ENCODE data around the gene VIL1.

The VIL1 gene

DNA sequence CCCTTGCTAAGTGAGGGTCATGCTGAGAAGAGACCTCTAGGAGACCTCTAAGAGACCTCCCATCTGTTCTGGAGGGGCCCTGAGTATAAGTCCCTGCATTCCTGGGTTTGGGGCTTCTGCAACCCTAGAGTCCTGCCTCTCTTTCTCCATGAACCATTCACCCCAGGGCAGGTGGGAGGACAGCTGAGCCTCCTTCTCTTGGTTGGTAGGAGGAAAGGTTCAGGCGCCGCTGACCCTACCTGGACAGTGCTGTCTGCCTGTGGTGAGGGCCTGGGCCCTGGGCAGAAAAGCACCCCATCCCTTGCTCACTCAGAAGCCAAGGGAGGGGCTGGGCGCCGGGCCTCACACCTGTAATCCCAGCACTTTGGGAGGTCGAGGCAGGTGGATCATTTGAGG lies 604 bp upstream of the VIL1 start:
- Histone ChIP-seq H3K9ac (ENCODE audit: low read depth, low read length) (no peak overlapping the region), H3K27me3 (ENCODE audit: control insufficient read depth, insufficient read depth, low read length) (no peaks in the 10 kb centered on the region), H3K36me3 (ENCODE audit: control insufficient read depth, insufficient read depth, low read length) (no peaks in the 10 kb centered on the region), H3K9me3 (ENCODE audit: control insufficient read depth, insufficient read depth, low read length) (no peaks in the 10 kb centered on the region), H3K4me1 (ENCODE audit: control insufficient read depth, insufficient read depth, low read length) (peaks cover 16% of the 10 kb centered on the region), H3K4me3 (ENCODE audit: low read depth, low read length) (no peak overlapping the region), H3K27ac (ENCODE audit: low read depth, low read length) (no peak overlapping the region)

DNA sequence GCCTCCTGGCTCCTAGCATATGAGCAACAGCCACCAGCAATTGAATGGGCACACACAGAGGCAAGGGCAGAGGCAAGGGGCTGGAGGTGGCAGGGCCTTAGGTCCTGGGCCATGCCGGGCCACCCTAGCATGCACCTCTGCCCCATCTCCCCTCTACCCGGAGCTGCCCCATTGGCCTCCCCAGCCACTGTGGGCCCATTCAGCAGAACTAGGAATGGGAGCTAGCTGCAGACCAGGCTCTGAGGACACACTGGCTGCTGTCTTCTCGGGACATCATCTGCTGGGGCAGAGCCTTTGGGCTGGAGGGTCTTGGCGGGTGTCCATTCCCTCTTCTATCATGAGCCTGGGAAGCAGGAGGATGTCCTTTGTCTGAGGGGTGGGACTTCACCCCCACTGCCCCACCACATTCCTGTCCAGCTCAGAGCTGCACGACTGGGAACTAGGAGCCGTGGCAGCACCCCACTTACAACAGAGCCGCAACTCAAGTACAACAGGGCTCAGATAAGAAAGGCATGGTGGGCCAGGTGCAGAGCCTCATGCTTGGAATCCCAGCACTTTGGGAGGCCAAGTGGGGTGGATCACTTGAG lies 800 bp downstream of the VIL1 start:
- Histone ChIP-seq H3K9ac (ENCODE audit: low read depth, low read length) (no peak overlapping the region), H3K4me1 (ENCODE audit: control insufficient read depth, insufficient read depth, low read length) (peaks cover 16% of the 10 kb centered on the region), H3K9me3 (ENCODE audit: control insufficient read depth, insufficient read depth, low read length) (no peaks in the 10 kb centered on the region), H3K27me3 (ENCODE audit: control insufficient read depth, insufficient read depth, low read length) (no peaks in the 10 kb centered on the region), H3K36me3 (ENCODE audit: control insufficient read depth, insufficient read depth, low read length) (no peaks in the 10 kb centered on the region), H3K27ac (ENCODE audit: low read depth, low read length) (no peak overlapping the region), H3K4me3 (ENCODE audit: low read depth, low read length) (no peak overlapping the region)

DNA sequence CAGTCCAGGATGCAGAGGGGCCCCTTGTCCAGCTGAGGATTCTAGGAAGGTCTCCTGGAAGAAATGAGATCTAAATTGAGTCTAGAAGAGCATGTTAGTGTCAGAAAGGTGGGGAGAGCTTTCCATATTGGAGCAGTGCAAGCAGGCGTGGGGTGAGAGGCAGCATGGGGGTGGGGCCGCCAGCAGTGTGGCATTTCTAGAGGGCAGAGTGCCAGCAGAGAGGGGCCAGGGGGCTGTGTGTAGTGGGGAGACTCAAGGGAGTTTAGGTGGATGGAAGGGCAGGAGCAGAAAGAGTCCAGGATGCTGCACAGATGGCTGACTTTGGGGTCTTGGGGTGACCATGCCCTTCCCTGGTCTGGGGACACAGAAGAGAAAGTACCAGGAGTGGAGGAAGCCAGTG lies 2.1 kb downstream of the VIL1 start:
- peaks cover 16% of the 10 kb centered on the region for H3K4me1 ChIP-seq (ENCODE audit: control insufficient read depth, insufficient read depth, low read length)

DNA sequence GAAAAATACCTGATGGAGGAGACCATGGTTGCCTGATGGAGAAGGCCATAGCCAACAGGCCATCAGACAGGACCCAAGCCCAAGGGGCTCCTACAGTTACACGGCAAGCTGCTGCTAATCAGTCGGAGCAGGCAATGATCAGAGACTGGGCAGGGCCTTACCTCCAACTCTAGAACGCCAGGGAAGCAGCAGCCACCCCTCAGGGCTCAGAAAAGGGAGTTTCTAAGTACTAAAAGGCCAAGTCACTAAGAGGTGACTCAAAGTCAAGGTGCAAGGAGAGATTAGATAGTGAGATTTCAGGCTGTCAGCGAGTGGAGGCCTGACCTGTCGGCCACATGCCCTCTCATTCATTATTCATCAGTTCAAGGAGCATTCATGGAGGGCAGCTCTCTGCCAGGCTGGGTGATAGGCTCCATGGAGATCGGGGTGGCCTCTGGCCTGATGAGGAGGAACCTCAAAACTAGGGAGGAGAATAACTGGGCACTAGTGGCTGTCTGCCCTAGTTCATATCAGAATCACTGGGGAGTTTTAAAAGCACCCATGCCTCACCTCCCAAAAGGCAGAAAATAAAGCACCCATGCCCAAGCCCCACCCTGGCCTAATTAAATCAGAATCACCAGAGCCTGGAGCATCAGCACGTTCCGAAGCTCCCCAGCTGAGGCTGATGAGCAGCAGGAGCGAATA lies 3.6 kb downstream of the VIL1 start:
- Histone ChIP-seq H3K9me3 (ENCODE audit: control insufficient read depth, insufficient read depth, low read length) (no peaks in the 10 kb centered on the region), H3K27ac (ENCODE audit: low read depth, low read length) (no peak overlapping the region), H3K36me3 (ENCODE audit: control insufficient read depth, insufficient read depth, low read length) (no peaks in the 10 kb centered on the region), H3K4me1 (ENCODE audit: control insufficient read depth, insufficient read depth, low read length) (peaks cover 16% of the 10 kb centered on the region), H3K27me3 (ENCODE audit: control insufficient read depth, insufficient read depth, low read length) (no peaks in the 10 kb centered on the region), H3K4me3 (ENCODE audit: low read depth, low read length) (no peak overlapping the region), H3K9ac (ENCODE audit: low read depth, low read length) (no peak overlapping the region)

More for the DNA sequence above, 2.1 kb downstream of the VIL1 start:
- H3K27me3 ChIP-seq (ENCODE audit: control insufficient read depth, insufficient read depth, low read length) = no peaks in the 10 kb centered on the region
- H3K4me3 ChIP-seq (ENCODE audit: low read depth, low read length) = no peak overlapping the region
- H3K36me3 ChIP-seq (ENCODE audit: control insufficient read depth, insufficient read depth, low read length) = no peaks in the 10 kb centered on the region
- no peak overlapping the region for H3K9ac ChIP-seq (ENCODE audit: low read depth, low read length)
- no peaks in the 10 kb centered on the region for H3K9me3 ChIP-seq (ENCODE audit: control insufficient read depth, insufficient read depth, low read length)
- H3K27ac ChIP-seq (ENCODE audit: low read depth, low read length) = no peak overlapping the region

DNA sequence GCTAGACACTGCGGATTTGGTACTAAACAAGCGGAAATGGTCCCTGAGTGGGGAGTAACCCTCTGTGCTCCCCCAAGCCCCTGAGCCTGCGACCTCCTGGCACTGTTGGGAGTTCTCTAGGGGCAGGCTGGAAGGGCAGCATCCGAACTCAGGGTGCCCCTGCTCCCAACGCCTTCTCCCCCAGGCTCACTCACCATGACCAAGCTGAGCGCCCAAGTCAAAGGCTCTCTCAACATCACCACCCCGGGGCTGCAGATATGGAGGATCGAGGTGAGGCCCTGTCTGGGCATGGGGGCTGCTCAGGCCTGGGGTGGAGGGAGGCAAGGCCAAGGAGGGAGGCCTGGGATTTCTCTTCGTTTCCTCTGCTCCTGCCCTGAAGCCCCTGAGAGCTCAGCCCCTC lies 4.7 kb downstream of the VIL1 start:
- Histone ChIP-seq H3K4me1 (ENCODE audit: control insufficient read depth, insufficient read depth, low read length) (peaks cover 12% of the 10 kb centered on the region), H3K9me3 (ENCODE audit: control insufficient read depth, insufficient read depth, low read length) (no peaks in the 10 kb centered on the region), H3K9ac (ENCODE audit: low read depth, low read length) (no peak overlapping the region), H3K27ac (ENCODE audit: low read depth, low read length) (no peak overlapping the region), H3K4me3 (ENCODE audit: low read depth, low read length) (no peak overlapping the region), H3K27me3 (ENCODE audit: control insufficient read depth, insufficient read depth, low read length) (no peaks in the 10 kb centered on the region), H3K36me3 (ENCODE audit: control insufficient read depth, insufficient read depth, low read length) (no peaks in the 10 kb centered on the region)

DNA sequence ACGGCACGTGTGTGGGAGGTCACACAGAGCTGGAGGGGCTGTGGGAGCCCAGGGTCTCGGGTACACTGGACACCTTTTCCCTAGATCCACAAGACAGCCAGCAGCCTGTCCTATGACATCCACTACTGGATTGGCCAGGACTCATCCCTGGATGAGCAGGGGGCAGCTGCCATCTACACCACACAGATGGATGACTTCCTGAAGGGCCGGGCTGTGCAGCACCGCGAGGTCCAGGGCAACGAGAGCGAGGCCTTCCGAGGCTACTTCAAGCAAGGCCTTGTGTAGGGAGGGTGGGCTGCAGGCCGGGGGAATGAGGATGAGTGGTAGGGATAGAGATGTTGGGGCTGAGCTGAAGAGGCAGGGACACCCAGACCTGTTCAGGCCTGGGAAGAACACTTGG lies 6.6 kb downstream of the VIL1 start:
- Histone ChIP-seq H3K27ac (ENCODE audit: low read depth, low read length) (no peak overlapping the region), H3K36me3 (ENCODE audit: control insufficient read depth, insufficient read depth, low read length) (no peaks in the 10 kb centered on the region), H3K9ac (ENCODE audit: low read depth, low read length) (no peak overlapping the region)

DNA sequence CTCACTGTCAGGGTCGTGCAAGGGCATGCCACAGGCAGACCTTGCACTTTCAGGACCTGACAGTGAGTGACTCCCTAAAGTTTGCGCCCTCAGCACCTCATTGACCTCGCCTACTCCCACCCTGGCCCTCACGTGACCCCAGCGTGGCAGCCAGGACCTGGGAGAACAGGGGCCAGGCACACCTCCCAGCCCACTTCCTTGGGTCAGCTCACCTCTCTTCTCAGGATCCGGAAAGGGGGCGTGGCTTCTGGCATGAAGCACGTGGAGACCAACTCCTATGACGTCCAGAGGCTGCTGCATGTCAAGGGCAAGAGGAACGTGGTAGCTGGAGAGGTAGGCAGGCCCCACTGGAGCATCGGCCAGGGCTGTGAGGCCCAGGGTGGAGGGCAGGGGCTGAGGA lies 8.8 kb downstream of the VIL1 start:
- Histone ChIP-seq H3K9ac (ENCODE audit: low read depth, low read length) (no peak overlapping the region), H3K27me3 (ENCODE audit: control insufficient read depth, insufficient read depth, low read length) (no peaks in the 10 kb centered on the region), H3K4me1 (ENCODE audit: control insufficient read depth, insufficient read depth, low read length) (no peaks in the 10 kb centered on the region), H3K36me3 (ENCODE audit: control insufficient read depth, insufficient read depth, low read length) (no peaks in the 10 kb centered on the region), H3K9me3 (ENCODE audit: control insufficient read depth, insufficient read depth, low read length) (no peaks in the 10 kb centered on the region), H3K4me3 (ENCODE audit: low read depth, low read length) (no peak overlapping the region), H3K27ac (ENCODE audit: low read depth, low read length) (no peak overlapping the region)

More for the DNA sequence above, 6.6 kb downstream of the VIL1 start:
- Histone ChIP-seq H3K9me3 (ENCODE audit: control insufficient read depth, insufficient read depth, low read length) (no peaks in the 10 kb centered on the region), H3K4me1 (ENCODE audit: control insufficient read depth, insufficient read depth, low read length) (no peaks in the 10 kb centered on the region), H3K27me3 (ENCODE audit: control insufficient read depth, insufficient read depth, low read length) (no peaks in the 10 kb centered on the region), H3K4me3 (ENCODE audit: low read depth, low read length) (no peak overlapping the region)

DNA sequence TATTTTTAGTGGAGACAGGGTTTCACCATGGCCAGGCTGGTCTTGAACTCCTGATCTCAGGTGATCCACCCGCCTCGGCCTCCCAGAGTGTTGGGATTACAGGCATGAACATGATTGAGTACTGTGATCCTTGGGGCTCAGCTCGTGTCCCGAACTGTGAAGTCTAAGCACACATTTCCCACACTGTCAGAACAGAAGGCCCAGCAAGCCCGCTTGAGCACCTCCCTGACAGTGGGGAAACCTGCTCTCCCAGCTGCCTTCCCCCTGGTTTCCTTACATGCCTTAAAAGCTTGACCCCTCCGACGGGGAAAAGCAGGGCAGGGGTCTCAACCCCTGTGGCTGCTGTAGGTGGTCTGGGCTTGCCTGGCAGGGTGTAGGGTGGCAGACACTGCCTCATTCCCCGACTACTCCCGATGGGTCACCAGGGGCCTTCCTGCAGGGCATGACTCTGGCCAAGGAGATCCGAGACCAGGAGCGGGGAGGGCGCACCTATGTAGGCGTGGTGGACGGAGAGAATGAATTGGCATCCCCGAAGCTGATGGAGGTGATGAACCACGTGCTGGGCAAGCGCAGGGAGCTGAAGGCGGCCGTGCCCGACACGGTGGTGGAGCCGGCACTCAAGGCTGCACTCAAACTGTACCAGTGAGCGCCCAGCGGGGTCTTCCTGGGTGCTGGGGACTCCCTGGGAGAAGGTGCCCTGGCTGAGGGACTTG lies 10.1 kb downstream of the VIL1 start:
- H3K27me3 ChIP-seq (ENCODE audit: control insufficient read depth, insufficient read depth, low read length) = no peaks in the 10 kb centered on the region
- no peak overlapping the region for H3K4me3 ChIP-seq (ENCODE audit: low read depth, low read length)
- no peaks in the 10 kb centered on the region for H3K4me1 ChIP-seq (ENCODE audit: control insufficient read depth, insufficient read depth, low read length)
- H3K9me3 ChIP-seq (ENCODE audit: control insufficient read depth, insufficient read depth, low read length) = no peaks in the 10 kb centered on the region
- no peaks in the 10 kb centered on the region for H3K36me3 ChIP-seq (ENCODE audit: control insufficient read depth, insufficient read depth, low read length)
- no peak overlapping the region for H3K27ac ChIP-seq (ENCODE audit: low read depth, low read length)
- no peak overlapping the region for H3K9ac ChIP-seq (ENCODE audit: low read depth, low read length)

DNA sequence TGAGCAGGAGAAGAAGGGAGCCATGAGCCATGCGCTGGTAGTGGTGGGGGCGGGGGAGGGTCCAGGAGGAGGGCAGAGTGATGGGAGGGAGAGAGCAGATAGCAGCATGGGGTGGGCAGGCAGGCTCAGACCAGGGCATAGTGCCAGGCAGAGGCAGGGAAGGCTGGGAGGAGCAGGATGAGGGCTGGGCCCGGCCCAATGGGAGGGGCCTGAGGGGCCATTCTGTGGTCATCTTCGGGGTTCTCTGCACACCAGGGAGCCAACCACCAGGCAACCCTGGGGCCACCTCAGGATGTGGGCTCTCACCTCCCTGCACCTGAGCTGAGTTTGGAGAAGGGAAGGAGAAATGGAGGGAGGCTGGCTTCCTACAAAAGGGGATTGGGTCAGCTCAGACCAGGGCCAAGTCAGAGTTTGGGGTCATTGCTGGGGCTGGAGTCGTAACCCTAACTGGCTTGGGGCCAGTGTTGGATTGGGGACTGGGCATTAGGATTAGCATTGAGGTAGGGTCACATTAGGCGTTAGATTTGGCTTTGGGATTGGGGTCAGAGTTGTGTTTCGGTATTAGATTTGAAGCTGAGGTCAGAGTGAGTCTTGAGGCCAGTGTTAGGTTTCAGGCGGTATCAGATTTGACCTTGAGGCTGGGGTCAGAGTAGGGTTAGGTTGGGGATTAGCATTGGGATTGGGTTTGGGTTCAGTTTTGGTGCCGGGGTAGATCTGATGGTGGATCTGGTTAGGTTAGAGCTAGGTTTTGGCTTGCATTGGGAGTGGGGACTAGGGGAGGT lies 11.2 kb downstream of the VIL1 start:
- no peak overlapping the region for H3K27ac ChIP-seq (ENCODE audit: low read depth, low read length)
- no peaks in the 10 kb centered on the region for H3K9me3 ChIP-seq (ENCODE audit: control insufficient read depth, insufficient read depth, low read length)
- H3K4me3 ChIP-seq (ENCODE audit: low read depth, low read length) = no peak overlapping the region
- no peaks in the 10 kb centered on the region for H3K27me3 ChIP-seq (ENCODE audit: control insufficient read depth, insufficient read depth, low read length)
- no peak overlapping the region for H3K9ac ChIP-seq (ENCODE audit: low read depth, low read length)
- H3K36me3 ChIP-seq (ENCODE audit: control insufficient read depth, insufficient read depth, low read length) = no peaks in the 10 kb centered on the region
- H3K4me1 ChIP-seq (ENCODE audit: control insufficient read depth, insufficient read depth, low read length) = no peaks in the 10 kb centered on the region

DNA sequence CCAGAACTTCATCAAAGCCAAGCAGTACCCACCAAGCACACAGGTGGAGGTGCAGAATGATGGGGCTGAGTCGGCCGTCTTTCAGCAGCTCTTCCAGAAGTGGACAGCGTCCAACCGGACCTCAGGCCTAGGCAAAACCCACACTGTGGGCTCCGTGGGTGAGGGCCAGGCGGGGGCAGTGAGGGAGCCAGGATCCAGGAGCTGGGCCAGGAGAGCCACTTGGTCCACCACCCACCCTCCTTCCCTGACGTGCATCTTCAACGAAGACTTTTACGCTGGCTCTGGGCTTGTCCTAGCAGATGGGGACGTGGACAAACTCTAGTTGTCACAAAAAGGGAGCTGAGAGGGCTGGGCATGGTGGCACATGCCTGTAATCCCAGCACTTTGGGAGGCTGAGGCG lies 11.8 kb downstream of the VIL1 start:
- H3K9ac ChIP-seq (ENCODE audit: low read depth, low read length) = no peak overlapping the region
- H3K4me1 ChIP-seq (ENCODE audit: control insufficient read depth, insufficient read depth, low read length) = no peaks in the 10 kb centered on the region
- no peaks in the 10 kb centered on the region for H3K27me3 ChIP-seq (ENCODE audit: control insufficient read depth, insufficient read depth, low read length)
- H3K9me3 ChIP-seq (ENCODE audit: control insufficient read depth, insufficient read depth, low read length) = no peaks in the 10 kb centered on the region
- no peak overlapping the region for H3K27ac ChIP-seq (ENCODE audit: low read depth, low read length)
- no peaks in the 10 kb centered on the region for H3K36me3 ChIP-seq (ENCODE audit: control insufficient read depth, insufficient read depth, low read length)
- H3K4me3 ChIP-seq (ENCODE audit: low read depth, low read length) = no peak overlapping the region

DNA sequence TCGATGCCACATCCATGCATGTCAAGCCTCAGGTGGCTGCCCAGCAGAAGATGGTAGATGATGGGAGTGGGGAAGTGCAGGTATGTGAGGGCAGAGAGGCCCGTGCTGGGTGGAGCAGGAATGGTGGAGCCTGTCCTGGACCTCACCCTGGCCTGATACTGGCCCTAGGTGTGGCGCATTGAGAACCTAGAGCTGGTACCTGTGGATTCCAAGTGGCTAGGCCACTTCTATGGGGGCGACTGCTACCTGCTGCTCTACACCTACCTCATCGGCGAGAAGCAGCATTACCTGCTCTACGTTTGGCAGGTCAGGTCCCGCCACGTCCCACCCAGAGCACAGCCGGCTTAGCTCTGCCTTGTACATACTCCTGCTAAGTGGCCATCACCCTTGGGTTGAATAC lies 13.0 kb downstream of the VIL1 start:
- Histone ChIP-seq H3K9ac (ENCODE audit: low read depth, low read length) (no peak overlapping the region), H3K36me3 (ENCODE audit: control insufficient read depth, insufficient read depth, low read length) (no peaks in the 10 kb centered on the region), H3K9me3 (ENCODE audit: control insufficient read depth, insufficient read depth, low read length) (no peaks in the 10 kb centered on the region), H3K27me3 (ENCODE audit: control insufficient read depth, insufficient read depth, low read length) (no peaks in the 10 kb centered on the region), H3K4me3 (ENCODE audit: low read depth, low read length) (no peak overlapping the region), H3K27ac (ENCODE audit: low read depth, low read length) (no peak overlapping the region), H3K4me1 (ENCODE audit: control insufficient read depth, insufficient read depth, low read length) (no peaks in the 10 kb centered on the region)
